Fibroblast of skin of back (primary cell): Measurements from ENCODE around the gene THSD7B.

Experiments used
- DNase-seq: peaks from one replicate; pipeline ENCODE4 v3.0.0-alpha.2; 2013

Gene THSD7B

GRCh38 chr2:137715731-137716191 lies 950.4 kb downstream of the THSD7B start:
- DNase-seq = no peak

DNA sequence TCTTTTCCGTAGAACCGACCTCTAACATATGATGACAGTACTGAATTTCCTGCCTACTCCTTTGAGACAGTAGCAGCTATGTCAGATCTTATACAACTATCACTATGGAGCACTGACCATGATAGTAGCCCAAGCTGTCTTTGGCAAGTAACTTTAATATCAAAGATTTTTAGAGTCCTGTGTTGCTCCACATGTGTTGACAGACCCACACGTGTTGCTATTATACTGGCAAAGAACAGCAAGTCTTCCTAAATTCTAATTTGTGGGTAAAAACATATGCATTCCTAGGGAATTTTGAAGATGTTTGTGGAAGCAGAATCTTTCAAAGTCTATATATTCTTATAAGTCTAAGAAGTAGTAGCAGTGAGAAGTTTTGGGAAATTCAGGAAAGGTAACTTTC lies 953.4 kb downstream of the THSD7B start:
- no peak for DNase-seq

- no peak for DNase-seq
These were observed 956.4 kb downstream of the THSD7B start for GRCh38 chr2:137721733-137722132.

DNA sequence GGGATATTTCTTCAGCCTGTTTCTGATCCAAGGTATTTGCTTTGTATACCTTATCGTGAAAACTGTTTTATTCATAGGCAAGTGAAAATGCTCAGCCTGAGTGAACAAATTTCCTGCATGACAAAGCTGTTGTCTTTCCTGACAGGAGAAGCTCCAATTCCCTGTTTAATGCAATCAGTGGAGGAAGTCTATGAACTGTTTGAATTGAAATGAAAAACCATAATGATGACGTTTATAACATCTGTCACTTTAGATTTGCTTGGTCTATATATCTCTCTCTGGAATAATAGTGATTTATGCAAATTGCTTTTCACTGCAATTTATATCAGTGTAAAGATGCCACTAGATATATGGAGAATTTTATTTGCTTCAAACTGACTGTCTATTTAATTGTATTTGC lies 959.6 kb downstream of the THSD7B start:
- no peak for DNase-seq
